SK-N-SH (cell line): ENCODE measurements around the gene NSD2.

Source experiments
- CTCF ChIP-seq: fragments of 200-600 bp; sonication (generic); IDR thresholded peaks from 2 replicates; pipeline ENCODE4 v1.6.1; 2017; ENCODE audit warnings: antibody characterized with exemption, mild to moderate bottlenecking, moderate library complexity
- ELF1 ChIP-seq: IDR thresholded peaks from 2 replicates; pipeline ENCODE4 v1.4.0; 2012
- FOXJ3 ChIP-seq: sonication (generic); formaldehyde crosslinking; IDR thresholded peaks from 2 replicates; pipeline ENCODE4 v1.5.1; 2020; ENCODE audit warnings: mild to moderate bottlenecking, missing genetic modification reagents
- FOXM1 ChIP-seq: IDR thresholded peaks from 2 replicates; pipeline ENCODE4 v1.4.0; 2012; ENCODE audit warnings: low read depth, mild to moderate bottlenecking
- IRF3 ChIP-seq: fragments of 150-350 bp; IDR thresholded peaks from 2 replicates; pipeline ENCODE4 v1.6.1; 2016; ENCODE audit warnings: mild to moderate bottlenecking, low read depth, low read length
- MAX ChIP-seq: IDR thresholded peaks from 2 replicates; pipeline ENCODE4 v1.4.0; 2012; ENCODE audit warnings: low read depth
- MXI1 ChIP-seq: IDR thresholded peaks from 2 replicates; pipeline ENCODE4 v1.6.1; 2012; ENCODE audit warnings: mild to moderate bottlenecking, low read depth, low read length, improper control_type of control experiment
- NRF1 ChIP-seq: IDR thresholded peaks from 2 replicates; pipeline ENCODE4 v1.6.1; 2012; ENCODE audit warnings: low read depth, mild to moderate bottlenecking, low read length
- RAD21 ChIP-seq: IDR thresholded peaks from 2 replicates; pipeline ENCODE4 v1.6.1; 2012; ENCODE audit warnings: mild to moderate bottlenecking, low read length
- RCOR1 ChIP-seq: fragments of 150-350 bp; IDR thresholded peaks from 2 replicates; pipeline ENCODE4 v1.6.1; 2017; ENCODE audit warnings: antibody characterized with exemption, low read length
- TAF1 ChIP-seq: IDR thresholded peaks from 2 replicates; pipeline ENCODE4 v1.6.1; 2012; ENCODE audit warnings: low read depth, mild to moderate bottlenecking, low read length, moderate library complexity, borderline replicate concordance
- TCF12 ChIP-seq: IDR thresholded peaks from 2 replicates; pipeline ENCODE4 v1.4.0; 2012
- USF2 ChIP-seq: fragments of 150-350 bp; IDR thresholded peaks from 2 replicates; pipeline ENCODE4 v1.6.1; 2017; ENCODE audit warnings: antibody characterized with exemption, low read length, low read depth, borderline replicate concordance

GRCh38 chr4:1997712-1998111, 126.5 kb downstream of the NSD2 start:
- no peak for TF ChIP-seq CTCF
- no peak for TF ChIP-seq MXI1
- no peak for TF ChIP-seq TAF1
- TF ChIP-seq USF2 = no peak
- TF ChIP-seq RAD21 = no peak
- TF ChIP-seq IRF3 = no peak
- TF ChIP-seq FOXM1 = no peak
- no peak for TF ChIP-seq FOXJ3 (CRISPR knock-in tag)
- no peak for TF ChIP-seq ELF1
- no peak for TF ChIP-seq MAX
- TF ChIP-seq NRF1 = no peak
- no peak for TF ChIP-seq RCOR1
- no peak for TF ChIP-seq TCF12
